Keratinocyte (primary cell): ENCODE measurements around the gene PILRB. TPM values are rescaled to one million over a fixed set of nuclear protein-coding genes. Genes with fewer than 3 reads are reported as not detected.

Experiments used
- DNase-seq: peaks from one replicate; pipeline ENCODE4 v3.0.0-alpha.2; 2011; ENCODE audit warnings: low read depth, missing footprints, low spot score
- FAIRE-seq: peaks from 2 replicates; lab custom pipeline; 2011; peaks lifted over from hg19 to GRCh38; lab: Jason Lieb, UNC
- H2AFZ ChIP-seq: 2 replicates; pipeline ENCODE4 v1.6.0; 2012; ENCODE audit warnings: low read length, control low read depth, inconsistent platforms; ENCODE audit not compliant: control insufficient read depth
- H3K27ac ChIP-seq: 2 replicates; pipeline ENCODE4 v1.5.1; 2011; ENCODE audit warnings: low read length; ENCODE audit not compliant: control insufficient read depth, insufficient read depth
- H3K27me3 ChIP-seq: 3 replicates; pipeline ENCODE4 v1.6.0; 2011; ENCODE audit warnings: low read length; ENCODE audit not compliant: control insufficient read depth, insufficient read depth; ENCODE audit errors: extremely low read depth
- H3K36me3 ChIP-seq, 2 experiments: 2 replicates in 1 of 2; 3 replicates in 1 of 2; pipeline ENCODE4 v1.5.1; 2011; ENCODE audit warnings: low read length in 2 of 2, mild to moderate bottlenecking in 1 of 2; ENCODE audit not compliant: control insufficient read depth in 2 of 2, insufficient read depth in 2 of 2; ENCODE audit errors: extremely low read depth in 1 of 2
- H3K4me1 ChIP-seq: 3 replicates; pipeline ENCODE4 v1.5.1; 2011; ENCODE audit warnings: low read length; ENCODE audit not compliant: control insufficient read depth, insufficient read depth; ENCODE audit errors: extremely low read depth
- H3K4me2 ChIP-seq: 3 replicates; pipeline ENCODE4 v1.6.0; 2011; ENCODE audit warnings: low read depth, low read length; ENCODE audit not compliant: control insufficient read depth, insufficient read depth; ENCODE audit errors: extremely low read depth
- H3K4me3 ChIP-seq, 3 experiments: fragments of 200-600 bp in 1 of 3; sonication (generic) in 1 of 3; 2 replicates in 2 of 3; 3 replicates in 1 of 3; pipeline ENCODE4 v1.5.1; 2011 to 2016; ENCODE audit warnings: low read length in 3 of 3, mild to moderate bottlenecking in 3 of 3, control low read depth in 2 of 3, inconsistent platforms in 1 of 3, low read depth in 1 of 3, mixed read lengths in 1 of 3, mixed run types in 1 of 3, moderate library complexity in 1 of 3; ENCODE audit not compliant: control insufficient read depth in 2 of 3, insufficient read depth in 2 of 3; ENCODE audit errors: extremely low read depth in 1 of 3
- H3K79me2 ChIP-seq: 2 replicates; pipeline ENCODE4 v1.6.0; 2012; ENCODE audit warnings: low read length; ENCODE audit not compliant: control insufficient read depth, insufficient read depth
- H3K9ac ChIP-seq: 3 replicates; pipeline ENCODE4 v1.6.0; 2011; ENCODE audit warnings: low read length; ENCODE audit not compliant: control insufficient read depth, insufficient read depth; ENCODE audit errors: extremely low read depth
- H3K9me1 ChIP-seq: 3 replicates; pipeline ENCODE4 v1.6.0; 2011; ENCODE audit warnings: low read length; ENCODE audit not compliant: control insufficient read depth, insufficient read depth; ENCODE audit errors: extremely low read depth
- H3K9me3 ChIP-seq: 2 replicates; pipeline ENCODE4 v1.5.1; 2012; ENCODE audit warnings: low read depth, low read length; ENCODE audit not compliant: control insufficient read depth
- H4K20me1 ChIP-seq: 3 replicates; pipeline ENCODE4 v1.6.0; 2011; ENCODE audit warnings: low read length; ENCODE audit not compliant: control insufficient read depth, insufficient read depth; ENCODE audit errors: extremely low read depth
- CTCF ChIP-seq, 3 experiments: IDR thresholded peaks in 1 of 3; conservative IDR thresholded peaks in 1 of 3; optimal IDR thresholded peaks in 1 of 3; 2 replicates in 2 of 3; 3 replicates in 1 of 3; pipeline versions ENCODE3 to v1.5.1; 2011; ENCODE audit warnings: low read length in 3 of 3, mild to moderate bottlenecking in 3 of 3, moderate library complexity in 2 of 3, control low read depth in 1 of 3, inconsistent platforms in 1 of 3; ENCODE audit not compliant: insufficient read depth in 2 of 3; ENCODE audit errors: extremely low read depth in 1 of 3
- EZH2 ChIP-seq: IDR thresholded peaks from one replicate; pipeline ENCODE4 v1.6.1; 2012; ENCODE audit warnings: inconsistent platforms, mild to moderate bottlenecking, low read length, moderate library complexity
- dilution Hi-C: fragments of 300-500 bp; cut with MboI; formaldehyde crosslinking; loops from one replicate; pipeline ENCODE4 v1.7.0; 2020; ENCODE audit warnings: low sequenced_read_pairs; ENCODE audit not compliant: extremely low pct_ligation_motif_present
- polyA plus RNA-seq, 5 experiments: library from polyadenylated mRNA; depleted of rRNA in 3 of 5; stranded (reverse) in 3 of 5; stranded (forward) in 1 of 5; unstranded in 1 of 5; fragments of >200 nt; gene quantifications; 1 replicate in 1 of 5; 2 replicates in 3 of 5; 3 replicates in 1 of 5; pipeline versions ENCODE4 v1.2.1 to v1.2.3, GENCODE V29; 2011 to 2012; ENCODE audit warnings: missing spikeins in 2 of 5, low read depth in 1 of 5, low replicate concordance in 1 of 5

PILRB gene
- polyA plus RNA-seq, 1 donor (not counting 4 experiments of a cell fraction or from before 2014, with no cell fraction given), result 16.5 TPM

DNA sequence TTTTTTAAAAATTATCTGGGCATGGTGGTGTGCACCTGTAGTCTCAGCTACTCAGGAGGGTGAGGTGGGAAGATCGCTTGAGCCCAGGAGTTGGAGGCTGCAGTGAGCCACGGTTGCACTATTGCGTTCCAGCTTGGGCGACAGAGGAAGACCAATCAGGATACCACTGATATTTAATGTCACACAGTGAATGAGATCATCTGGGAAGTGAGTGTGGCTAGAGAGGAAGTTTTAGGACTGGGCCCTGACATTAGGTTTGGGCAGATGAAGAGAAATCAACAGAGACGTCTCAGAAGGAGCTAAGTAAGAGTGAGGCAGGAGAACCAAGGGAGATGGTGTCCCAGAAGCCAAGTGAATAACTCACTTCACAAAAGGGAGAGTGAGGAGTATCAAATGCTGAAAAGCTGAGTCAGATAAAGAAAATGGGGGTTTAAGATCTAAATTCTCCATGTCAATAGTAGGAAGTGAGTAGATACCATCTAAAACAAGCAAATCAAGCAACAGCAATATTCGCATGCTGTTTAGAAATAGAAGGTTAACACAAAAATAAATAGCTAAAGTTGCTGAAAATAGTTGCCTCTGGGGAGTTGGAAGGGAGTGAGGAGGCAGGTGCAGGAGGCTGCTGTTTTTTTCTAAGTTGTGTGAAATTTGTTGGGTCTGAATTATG is 26.8 kb downstream of the PILRB start:
- Histone ChIP-seq H3K36me3 (no peaks in the 10 kb centered on the region), H2AFZ (no peak overlapping the region), H4K20me1 (no peaks in the 10 kb centered on the region), H3K4me3 (no peak overlapping the region), H3K9me3 (no peaks in the 10 kb centered on the region), H3K4me1 (no peaks in the 10 kb centered on the region), H3K27me3 (peaks cover 4% of the 10 kb centered on the region), H3K9ac (no peak overlapping the region), H3K79me2 (no peaks in the 10 kb centered on the region), H3K9me1 (no peaks in the 10 kb centered on the region), H3K27ac (no peak overlapping the region), H3K4me2 (no peak overlapping the region)
- FAIRE-seq, result no peak
- TF ChIP-seq CTCF (optimal IDR thresholded peaks at IDR 0.05 in 1 of 3, IDR thresholded peaks at IDR 0.05 in 1 of 3, conservative IDR thresholded peaks at IDR 0.05 in 1 of 3; ENCODE audit: extremely low read depth in 1 of 3, insufficient read depth in 2 of 3, low read length in 3 of 3), result no peak
- no peak for TF ChIP-seq EZH2
- DNase-seq, result no peak
- dilution Hi-C loops, result no loop called here

DNA sequence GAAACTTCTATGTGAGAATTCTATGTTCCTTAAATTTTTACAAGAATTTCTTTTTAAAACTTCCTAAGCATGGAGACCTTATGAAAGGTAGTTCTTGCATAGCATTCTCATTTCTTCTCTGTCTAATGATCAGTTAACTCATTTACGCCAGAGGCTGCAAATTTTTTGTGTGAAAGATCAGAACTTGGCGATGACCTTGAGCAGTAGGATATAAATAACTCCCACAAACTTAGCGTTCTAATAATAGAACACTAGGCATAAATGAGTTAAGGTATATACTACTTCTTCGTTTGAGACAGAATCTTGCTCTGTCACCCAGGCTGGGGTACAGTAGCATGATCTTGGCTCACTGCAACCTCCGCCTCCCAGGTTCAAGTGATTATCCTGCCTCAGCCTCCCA is 29.0 kb downstream of the PILRB start:
- Histone ChIP-seq H3K4me1 (no peaks in the 10 kb centered on the region), H3K9ac (no peak overlapping the region), H3K4me3 (no peak overlapping the region), H4K20me1 (no peaks in the 10 kb centered on the region), H3K36me3 (no peaks in the 10 kb centered on the region), H3K27me3 (peaks cover 4% of the 10 kb centered on the region), H3K9me3 (no peaks in the 10 kb centered on the region), H3K4me2 (no peak overlapping the region), H3K9me1 (no peaks in the 10 kb centered on the region), H3K79me2 (no peaks in the 10 kb centered on the region), H3K27ac (no peak overlapping the region), H2AFZ (no peak overlapping the region)
- TF ChIP-seq CTCF (optimal IDR thresholded peaks at IDR 0.05 in 1 of 3, IDR thresholded peaks at IDR 0.05 in 1 of 3, conservative IDR thresholded peaks at IDR 0.05 in 1 of 3; ENCODE audit: extremely low read depth in 1 of 3, insufficient read depth in 2 of 3, low read length in 3 of 3), result no peak
- TF ChIP-seq EZH2, result no peak
- FAIRE-seq (no peak), DNase-seq (no peak)
- dilution Hi-C loops, result no loop called here
